RWPE2 (cell line): ENCODE data around the gene PTPRR.

Source experiments
- ATAC-seq: fragments of 200-7000 bp; cut with Tn5 transposase; 3 replicates; pipeline ENCODE4 v1.9.1; 2021; ENCODE audit warnings: low read depth
- DNase-seq: peaks from one replicate; pipeline ENCODE4 v3.0.0-alpha.2; 2020; ENCODE audit warnings: low spot score
- H3K27ac ChIP-seq: fragments of 450-650 bp; 2 replicates; pipeline ENCODE4 v1.5.1; 2017; ENCODE audit warnings: mild to moderate bottlenecking; ENCODE audit not compliant: poor library complexity, severe bottlenecking
- H3K27me3 ChIP-seq: fragments of 250-450 bp; sonication (Bioruptor Pico); 2 replicates; pipeline ENCODE4 v1.5.1; 2021; ENCODE audit warnings: mild to moderate bottlenecking, moderate library complexity; ENCODE audit not compliant: insufficient read depth, poor library complexity, severe bottlenecking
- H3K36me3 ChIP-seq: fragments of 250-450 bp; sonication (Bioruptor Pico); 2 replicates; pipeline ENCODE4 v1.5.1; 2020; ENCODE audit warnings: low read depth, mild to moderate bottlenecking, moderate library complexity
- H3K4me1 ChIP-seq: fragments of 250-450 bp; sonication (Bioruptor Pico); 2 replicates; pipeline ENCODE4 v1.5.1; 2021; ENCODE audit warnings: mild to moderate bottlenecking, moderate library complexity; ENCODE audit not compliant: insufficient read depth, poor library complexity, severe bottlenecking
- H3K4me3 ChIP-seq: fragments of 250-450 bp; sonication (Bioruptor Pico); 2 replicates; pipeline ENCODE4 v1.5.1; 2021; ENCODE audit warnings: mild to moderate bottlenecking, moderate library complexity; ENCODE audit not compliant: severe bottlenecking
- H3K9me3 ChIP-seq: fragments of 250-450 bp; sonication (Bioruptor Pico); 2 replicates; pipeline ENCODE4 v1.5.1; 2021; ENCODE audit warnings: mild to moderate bottlenecking, moderate library complexity; ENCODE audit not compliant: severe bottlenecking
- CTCF ChIP-seq: fragments of 450-650 bp; IDR thresholded peaks from one replicate; pipeline ENCODE4 v1.5.1; 2017; ENCODE audit warnings: mild to moderate bottlenecking, moderate library complexity; ENCODE audit not compliant: poor library complexity, severe bottlenecking

Gene PTPRR

GRCh38 chr12:70721656-70722357, 198.7 kb downstream of the PTPRR start:
- no peak overlapping the region for H3K27ac ChIP-seq

DNA sequence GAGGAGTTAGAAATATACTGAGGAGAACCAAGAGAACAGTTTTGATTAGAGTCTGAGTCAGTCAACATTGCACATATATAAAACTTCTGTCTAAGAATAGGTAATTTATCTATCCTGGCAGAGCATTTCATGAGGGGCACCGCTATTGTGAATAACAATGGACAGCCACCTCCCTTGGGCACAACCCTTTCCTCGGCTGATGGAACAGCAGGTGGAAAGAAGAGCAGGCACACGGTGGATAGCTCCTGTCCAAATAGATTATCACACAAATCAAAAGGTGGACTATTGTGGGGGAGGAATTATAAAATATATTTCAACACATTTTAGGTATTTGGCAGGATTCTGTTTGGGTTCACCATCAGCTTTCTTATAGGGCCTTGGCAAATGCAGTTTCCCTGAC, 199.3 kb downstream of the PTPRR start:
- Histone ChIP-seq H3K36me3 (no peaks in the 10 kb centered on the region), H3K9me3 (no peaks in the 10 kb centered on the region), H3K4me3 (no peak overlapping the region), H3K27ac (no peak overlapping the region), H3K27me3 (no peaks in the 10 kb centered on the region), H3K4me1 (no peaks in the 10 kb centered on the region)
- ATAC-seq = no peak
- DNase-seq = no peak
- no peak for TF ChIP-seq CTCF

More at GRCh38 chr12:70721656-70722357, 198.7 kb downstream of the PTPRR start:
- no peaks in the 10 kb centered on the region for H3K27me3 ChIP-seq
- no peak for TF ChIP-seq CTCF
- H3K36me3 ChIP-seq = no peaks in the 10 kb centered on the region
- no peaks in the 10 kb centered on the region for H3K4me1 ChIP-seq
- no peaks in the 10 kb centered on the region for H3K9me3 ChIP-seq
- no peak overlapping the region for H3K4me3 ChIP-seq
- DNase-seq = no peak
- ATAC-seq = no peak

- H3K27ac ChIP-seq = no peak overlapping the region
- peak overlapping the region; percentile 15 for H3K4me3 ChIP-seq
- H3K9me3 ChIP-seq = no peaks in the 10 kb centered on the region
- ATAC-seq (peak; percentile 70; the same call in 2 of the 3 replicates), DNase-seq (no peak)
- no peaks in the 10 kb centered on the region for H3K27me3 ChIP-seq
- no peaks in the 10 kb centered on the region for H3K4me1 ChIP-seq
- H3K36me3 ChIP-seq = no peaks in the 10 kb centered on the region
- TF ChIP-seq CTCF = peak; percentile 94
These were observed 200.7 kb downstream of the PTPRR start for GRCh38 chr12:70719672-70720420.

- no peaks in the 10 kb centered on the region for H3K9me3 ChIP-seq
- no peak for DNase-seq
- H3K27me3 ChIP-seq = no peaks in the 10 kb centered on the region
- TF ChIP-seq CTCF = no peak
- no peaks in the 10 kb centered on the region for H3K4me1 ChIP-seq
- H3K36me3 ChIP-seq = no peaks in the 10 kb centered on the region
- H3K4me3 ChIP-seq = no peak overlapping the region
- ATAC-seq = no peak
- no peak overlapping the region for H3K27ac ChIP-seq
These were observed 201.5 kb downstream of the PTPRR start for GRCh38 chr12:70719071-70719470.

GRCh38 chr12:70711831-70712230, 208.7 kb downstream of the PTPRR start:
- no peak for TF ChIP-seq CTCF
- Histone ChIP-seq H3K27ac (no peak overlapping the region), H3K9me3 (no peaks in the 10 kb centered on the region), H3K27me3 (no peaks in the 10 kb centered on the region), H3K36me3 (no peaks in the 10 kb centered on the region), H3K4me1 (no peaks in the 10 kb centered on the region), H3K4me3 (no peak overlapping the region)
- DNase-seq (no peak), ATAC-seq (no peak)
